NB4 (cell line): ENCODE results near the gene SPECC1L.

Source experiments
- DNase-seq: peaks from one replicate; pipeline ENCODE4 v3.0.0; 2010; ENCODE audit warnings: low read depth
- H3K4me3 ChIP-seq: one replicate; pipeline ENCODE4 v1.5.1; 2011; ENCODE audit warnings: mild to moderate bottlenecking, low read depth, low read length, moderate library complexity
- CTCF ChIP-seq: IDR thresholded peaks from one replicate; pipeline ENCODE4 v1.5.1; 2012; ENCODE audit warnings: low read depth, low read length
- MAX ChIP-seq: IDR thresholded peaks from 2 replicates; pipeline ENCODE4 v1.6.1; 2011; ENCODE audit warnings: low read depth, low read length
- MYC ChIP-seq: IDR thresholded peaks from 2 replicates; pipeline ENCODE4 v1.6.1; 2011; ENCODE audit warnings: low read depth, low read length
- POLR2A ChIP-seq: IDR thresholded peaks from 2 replicates; pipeline ENCODE4 v1.6.1; 2011; ENCODE audit warnings: mild to moderate bottlenecking; ENCODE audit not compliant: insufficient read length; ENCODE audit errors: extremely low read depth

The SPECC1L gene

GRCh38 chr22:24402460-24403192 lies 132.0 kb downstream of the SPECC1L start:
- peak; percentile 65 for DNase-seq
- no peak overlapping the region for H3K4me3 ChIP-seq
- no peak for TF ChIP-seq POLR2A
- no peak for TF ChIP-seq MYC
- no peak for TF ChIP-seq MAX
- no peak for TF ChIP-seq CTCF

- no peak for DNase-seq
- no peak overlapping the region for H3K4me3 ChIP-seq
- TF ChIP-seq MAX = no peak
- no peak for TF ChIP-seq MYC
- TF ChIP-seq CTCF = no peak
- TF ChIP-seq POLR2A = no peak
Measured at GRCh38 chr22:24403346-24403745, 132.7 kb downstream of the SPECC1L start.

GRCh38 chr22:24404561-24405275 lies 134.1 kb downstream of the SPECC1L start:
- H3K4me3 ChIP-seq = no peak overlapping the region
- no peak for DNase-seq
- TF ChIP-seq MAX = no peak
- no peak for TF ChIP-seq MYC
- TF ChIP-seq POLR2A = no peak
- no peak for TF ChIP-seq CTCF

GRCh38 chr22:24405631-24406321 lies 135.1 kb downstream of the SPECC1L start:
- no peak for TF ChIP-seq MYC
- TF ChIP-seq CTCF = no peak
- no peak for TF ChIP-seq POLR2A
- TF ChIP-seq MAX = no peak
- no peak overlapping the region for H3K4me3 ChIP-seq
- no peak for DNase-seq

- TF ChIP-seq MAX = no peak
- DNase-seq = no peak
- no peak overlapping the region for H3K4me3 ChIP-seq
Measured at GRCh38 chr22:24406322-24407277, 136.0 kb downstream of the SPECC1L start.
